ENCODE data around the gene AASS. TPM values are rescaled to one million over a fixed set of nuclear protein-coding genes. Genes with fewer than 3 reads are reported as not detected.

Gene AASS
- total RNA-seq, 6 experiments from 2014 or later = 8.1 to 10.2 (median 8.9) TPM

GRCh38 chr7:122046402-122046801 is 97.6 kb downstream of the AASS start:
- H3K9me3 Mint-ChIP-seq = no peaks in the 10 kb centered on the region
- no peaks in the 10 kb centered on the region; the same call in 1 of the 2 replicates for H3K27me3 Mint-ChIP-seq (ENCODE audit: insufficient read depth)
- no peak for DNase-seq
- H3K4me3 Mint-ChIP-seq = no peak overlapping the region
- no peaks in the 10 kb centered on the region for H3K4me1 Mint-ChIP-seq (ENCODE audit: low read depth)
- no peak for TF ChIP-seq CTCF (IDR thresholded peaks at IDR 0.05)
- no peak overlapping the region for H3K27ac Mint-ChIP-seq
- H3K36me3 Mint-ChIP-seq (ENCODE audit: low read depth) = no peaks in the 10 kb centered on the region

- no peak overlapping the region for H3K27ac Mint-ChIP-seq
- DNase-seq = no peak
- H3K4me3 Mint-ChIP-seq = peak overlapping the region; percentile 55; the same call in 1 of the 2 replicates
- no peak for TF ChIP-seq CTCF (IDR thresholded peaks at IDR 0.05)
- H3K9me3 Mint-ChIP-seq = no peaks in the 10 kb centered on the region
- no peaks in the 10 kb centered on the region for H3K36me3 Mint-ChIP-seq (ENCODE audit: low read depth)
- H3K4me1 Mint-ChIP-seq (ENCODE audit: low read depth) = peaks cover 18% of the 10 kb centered on the region; the same call in 1 of the 2 replicates
- no peaks in the 10 kb centered on the region for H3K27me3 Mint-ChIP-seq (ENCODE audit: insufficient read depth)
Measured at GRCh38 chr7:122040147-122040546, 103.9 kb downstream of the AASS start.

GRCh38 chr7:122038904-122039303 is 105.1 kb downstream of the AASS start:
- Mint-ChIP-seq H3K27me3 (ENCODE audit: insufficient read depth) (no peaks in the 10 kb centered on the region), H3K4me3 (peak overlapping the region; percentile 48; the same call in 1 of the 2 replicates), H3K36me3 (ENCODE audit: low read depth) (no peaks in the 10 kb centered on the region), H3K27ac (no peak overlapping the region), H3K9me3 (no peaks in the 10 kb centered on the region), H3K4me1 (ENCODE audit: low read depth) (peaks cover 18% of the 10 kb centered on the region; the same call in 1 of the 2 replicates)
- peak; percentile 1 for DNase-seq
- TF ChIP-seq CTCF (IDR thresholded peaks at IDR 0.05) = no peak

- no peak overlapping the region for H3K4me3 Mint-ChIP-seq
- TF ChIP-seq CTCF (IDR thresholded peaks at IDR 0.05) = no peak
- peaks cover 18% of the 10 kb centered on the region; the same call in 1 of the 2 replicates for H3K4me1 Mint-ChIP-seq (ENCODE audit: low read depth)
- H3K27ac Mint-ChIP-seq = no peak overlapping the region
- H3K9me3 Mint-ChIP-seq = no peaks in the 10 kb centered on the region
- no peak for DNase-seq
- no peaks in the 10 kb centered on the region for H3K27me3 Mint-ChIP-seq (ENCODE audit: insufficient read depth)
- H3K36me3 Mint-ChIP-seq (ENCODE audit: low read depth) = no peaks in the 10 kb centered on the region
Measured at GRCh38 chr7:122038134-122038533, 105.9 kb downstream of the AASS start.

GRCh38 chr7:122035876-122036275 is 108.2 kb downstream of the AASS start:
- no peaks in the 10 kb centered on the region for H3K9me3 Mint-ChIP-seq
- no peaks in the 10 kb centered on the region for H3K27me3 Mint-ChIP-seq (ENCODE audit: insufficient read depth)
- no peaks in the 10 kb centered on the region for H3K36me3 Mint-ChIP-seq (ENCODE audit: low read depth)
- DNase-seq = no peak
- H3K4me3 Mint-ChIP-seq = no peak overlapping the region
- peaks cover 18% of the 10 kb centered on the region; the same call in 1 of the 2 replicates for H3K4me1 Mint-ChIP-seq (ENCODE audit: low read depth)
- H3K27ac Mint-ChIP-seq = no peak overlapping the region
- no peak for TF ChIP-seq CTCF (IDR thresholded peaks at IDR 0.05)

GRCh38 chr7:122033641-122034040 is 110.4 kb downstream of the AASS start:
- Mint-ChIP-seq H3K27ac (no peak overlapping the region), H3K36me3 (ENCODE audit: low read depth) (no peaks in the 10 kb centered on the region), H3K27me3 (ENCODE audit: insufficient read depth) (no peaks in the 10 kb centered on the region), H3K9me3 (no peaks in the 10 kb centered on the region), H3K4me1 (ENCODE audit: low read depth) (peaks cover 4% of the 10 kb centered on the region; the same call in 1 of the 2 replicates), H3K4me3 (no peak overlapping the region)
- DNase-seq = no peak
- no peak for TF ChIP-seq CTCF (IDR thresholded peaks at IDR 0.05)
